Left ventricle myocardium inferior (tissue), 1 donor: ENCODE measurements around the gene HTRA3. TPM values are rescaled to one million over a fixed set of nuclear protein-coding genes. Genes with fewer than 3 reads are reported as not detected.

ENCODE experiments used
- DNase-seq: peaks from one replicate; pipeline ENCODE4 v3.0.0-alpha.2; 2020
- H3K27ac ChIP-seq: fragments of 200-600 bp; replicated peaks from 2 replicates; pipeline ENCODE4 v1.8.0; 2021
- H3K27me3 ChIP-seq: fragments of 200-600 bp; 2 replicates; pipeline ENCODE4 v1.8.0; 2021; ENCODE audit warnings: low read depth
- H3K36me3 ChIP-seq: fragments of 200-600 bp; 2 replicates; pipeline ENCODE4 v1.8.0; 2021
- H3K4me1 ChIP-seq: fragments of 200-600 bp; 2 replicates; pipeline ENCODE4 v1.8.0; 2021
- H3K4me3 ChIP-seq: fragments of 200-600 bp; 2 replicates; pipeline ENCODE4 v1.8.0; 2021; ENCODE audit warnings: mild to moderate bottlenecking, moderate library complexity
- H3K9me3 ChIP-seq: fragments of 200-600 bp; replicated peaks from 2 replicates; pipeline ENCODE4 v1.8.0; 2021
- CTCF ChIP-seq: fragments of 200-600 bp; IDR thresholded peaks from 2 replicates; pipeline ENCODE4 v1.8.0; 2021; ENCODE audit warnings: antibody characterized with exemption, mild to moderate bottlenecking, borderline replicate concordance
- intact Hi-C: fragments of 100-400 bp; cut with micrococcal nuclease; formaldehyde crosslinking; loops from one replicate; pipeline ENCODE4 v1.11.0; 2022
- total RNA-seq: library from RNA; stranded (reverse); fragmentation: NEBNext Ultra II Directional; extraction: Animal tissue kit (Norgen Biotek cat#: 25700); gene quantifications from one replicate; pipeline ENCODE4 v1.2.1, GENCODE V29; 2021
- donor health status: DM: no; HTN: yes; CAD: no; lungs with severe emphysema.

HTRA3 gene
- total RNA-seq, 1 donor from 2014 or later, result 119 TPM

GRCh38 chr4:8232748-8233147 is 36.8 kb upstream of the HTRA3 start:
- DNase-seq, result no peak
- H3K36me3 ChIP-seq, result peaks cover 50% of the 10 kb centered on the region
- no peaks in the 10 kb centered on the region for H3K9me3 ChIP-seq
- intact Hi-C loops, result no loop called here
- no peak for TF ChIP-seq CTCF
- H3K4me3 ChIP-seq, result no peak overlapping the region
- peaks cover 12% of the 10 kb centered on the region for H3K4me1 ChIP-seq
- no peak overlapping the region for H3K27ac ChIP-seq
- no peaks in the 10 kb centered on the region for H3K27me3 ChIP-seq

- TF ChIP-seq CTCF, result no peak
- DNase-seq, result no peak
- no peak overlapping the region for H3K4me3 ChIP-seq
- H3K27me3 ChIP-seq, result no peaks in the 10 kb centered on the region
- H3K36me3 ChIP-seq, result peaks cover 50% of the 10 kb centered on the region
- H3K27ac ChIP-seq, result no peak overlapping the region
- H3K9me3 ChIP-seq, result no peaks in the 10 kb centered on the region
- peaks cover under 1% of the 10 kb centered on the region for H3K4me1 ChIP-seq
- intact Hi-C loops, result no loop called here
Observed at GRCh38 chr4:8233672-8234484, 35.7 kb upstream of the HTRA3 start.

- peaks cover 50% of the 10 kb centered on the region for H3K36me3 ChIP-seq
- H3K4me3 ChIP-seq, result no peak overlapping the region
- intact Hi-C loops, result no loop called here
- DNase-seq, result no peak
- no peak overlapping the region for H3K27ac ChIP-seq
- TF ChIP-seq CTCF, result no peak
- no peaks in the 10 kb centered on the region for H3K4me1 ChIP-seq
- no peaks in the 10 kb centered on the region for H3K9me3 ChIP-seq
- H3K27me3 ChIP-seq, result no peaks in the 10 kb centered on the region
Observed at GRCh38 chr4:8234715-8235114, 34.8 kb upstream of the HTRA3 start.

- TF ChIP-seq CTCF, result no peak
- DNase-seq, result no peak
- Histone ChIP-seq H3K36me3 (peaks cover 50% of the 10 kb centered on the region), H3K27ac (no peak overlapping the region), H3K9me3 (no peaks in the 10 kb centered on the region), H3K27me3 (no peaks in the 10 kb centered on the region), H3K4me3 (no peak overlapping the region), H3K4me1 (no peaks in the 10 kb centered on the region)
- intact Hi-C loops, result no loop called here
Observed at GRCh38 chr4:8235224-8235623, 34.3 kb upstream of the HTRA3 start.

- intact Hi-C loops, result no loop called here
- Histone ChIP-seq H3K9me3 (no peaks in the 10 kb centered on the region), H3K36me3 (peaks cover 50% of the 10 kb centered on the region)
Observed at GRCh38 chr4:8235686-8236085, 33.9 kb upstream of the HTRA3 start.

More at GRCh38 chr4:8235686-8236085, 33.9 kb upstream of the HTRA3 start:
- Histone ChIP-seq H3K4me3 (no peak overlapping the region), H3K27ac (no peak overlapping the region), H3K27me3 (no peaks in the 10 kb centered on the region), H3K4me1 (no peaks in the 10 kb centered on the region)
- TF ChIP-seq CTCF, result no peak
- no peak for DNase-seq
